Parathyroid adenoma (tissue), 2 donors: ENCODE data around the gene ALS2CL.

ENCODE experiments used
- H2AFZ ChIP-seq: fragments of 300-600 bp; sonication (generic); one replicate; pipeline ENCODE4 v1.7.0; 2017; ENCODE audit warnings: antibody characterized with exemption, mild to moderate bottlenecking
- H3K27ac ChIP-seq: fragments of 300-600 bp; sonication (generic); one replicate; pipeline ENCODE4 v1.7.0; 2017
- H3K27me3 ChIP-seq: fragments of 300-600 bp; sonication (generic); one replicate; pipeline ENCODE4 v1.7.0; 2017; ENCODE audit warnings: low read length; ENCODE audit not compliant: control insufficient read depth, insufficient read depth
- H3K36me3 ChIP-seq: fragments of 300-600 bp; sonication (generic); one replicate; pipeline ENCODE4 v1.7.0; 2017; ENCODE audit warnings: low read length; ENCODE audit not compliant: control insufficient read depth, insufficient read depth
- H3K4me1 ChIP-seq: fragments of 300-600 bp; sonication (generic); one replicate; pipeline ENCODE4 v1.7.0; 2017; ENCODE audit warnings: control low read depth
- H3K4me2 ChIP-seq: fragments of 300-600 bp; sonication (generic); one replicate; pipeline ENCODE4 v1.7.0; 2017; ENCODE audit warnings: low read length
- H3K4me3 ChIP-seq: fragments of 300-600 bp; sonication (generic); one replicate; pipeline ENCODE4 v1.7.0; 2017; ENCODE audit warnings: low read depth, low read length
- H3K79me2 ChIP-seq: fragments of 300-600 bp; sonication (generic); one replicate; pipeline ENCODE4 v1.7.0; 2017; ENCODE audit warnings: control low read depth
- H3K9ac ChIP-seq: fragments of 300-600 bp; sonication (generic); one replicate; pipeline ENCODE4 v1.7.0; 2017; ENCODE audit warnings: mild to moderate bottlenecking
- H3K9me3 ChIP-seq: fragments of 300-600 bp; sonication (generic); one replicate; pipeline ENCODE4 v1.7.0; 2017; ENCODE audit warnings: low read length; ENCODE audit not compliant: control insufficient read depth
- TF ChIP-seq, protein P1 (sequence below): fragments of 300-600 bp; sonication (generic); IDR thresholded peaks from one replicate; pipeline ENCODE4 v1.7.0; 2017; ENCODE audit warnings: antibody characterized with exemption, mild to moderate bottlenecking
- donor health status: primary hyperparathyroidism.

ALS2CL gene

DNA sequence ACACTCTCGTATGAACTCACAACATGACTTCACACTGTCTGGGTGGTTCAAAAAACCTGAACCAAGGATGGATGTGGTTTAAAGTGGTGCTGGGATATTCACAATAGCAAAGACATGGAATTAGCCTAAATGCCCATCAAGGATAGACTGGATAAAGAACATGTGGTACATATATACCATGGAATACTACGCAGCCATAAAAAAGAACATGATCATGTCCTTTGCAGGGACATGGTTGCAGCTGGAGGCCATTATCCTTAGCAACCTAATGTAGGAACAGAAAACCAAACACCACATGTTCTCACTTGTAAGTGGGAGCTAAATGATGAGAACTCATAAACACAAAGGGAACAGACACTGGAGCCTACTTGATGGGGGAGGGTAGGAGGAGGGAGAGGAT is 27.5 kb upstream of the ALS2CL start:
- Histone ChIP-seq H3K9ac (no peak overlapping the region), H3K79me2 (no peaks in the 10 kb centered on the region), H3K27me3 (no peaks in the 10 kb centered on the region), H3K4me1 (no peaks in the 10 kb centered on the region), H3K27ac (no peak overlapping the region), H3K9me3 (no peaks in the 10 kb centered on the region), H3K36me3 (no peaks in the 10 kb centered on the region), H3K4me3 (no peak overlapping the region), H2AFZ (no peak overlapping the region), H3K4me2 (no peak overlapping the region)
- TF ChIP-seq, protein P1, sequence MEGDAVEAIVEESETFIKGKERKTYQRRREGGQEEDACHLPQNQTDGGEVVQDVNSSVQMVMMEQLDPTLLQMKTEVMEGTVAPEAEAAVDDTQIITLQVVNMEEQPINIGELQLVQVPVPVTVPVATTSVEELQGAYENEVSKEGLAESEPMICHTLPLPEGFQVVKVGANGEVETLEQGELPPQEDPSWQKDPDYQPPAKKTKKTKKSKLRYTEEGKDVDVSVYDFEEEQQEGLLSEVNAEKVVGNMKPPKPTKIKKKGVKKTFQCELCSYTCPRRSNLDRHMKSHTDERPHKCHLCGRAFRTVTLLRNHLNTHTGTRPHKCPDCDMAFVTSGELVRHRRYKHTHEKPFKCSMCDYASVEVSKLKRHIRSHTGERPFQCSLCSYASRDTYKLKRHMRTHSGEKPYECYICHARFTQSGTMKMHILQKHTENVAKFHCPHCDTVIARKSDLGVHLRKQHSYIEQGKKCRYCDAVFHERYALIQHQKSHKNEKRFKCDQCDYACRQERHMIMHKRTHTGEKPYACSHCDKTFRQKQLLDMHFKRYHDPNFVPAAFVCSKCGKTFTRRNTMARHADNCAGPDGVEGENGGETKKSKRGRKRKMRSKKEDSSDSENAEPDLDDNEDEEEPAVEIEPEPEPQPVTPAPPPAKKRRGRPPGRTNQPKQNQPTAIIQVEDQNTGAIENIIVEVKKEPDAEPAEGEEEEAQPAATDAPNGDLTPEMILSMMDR, result no peak

GRCh38 chr3:46719735-46720271 is 26.3 kb upstream of the ALS2CL start:
- Histone ChIP-seq H3K9ac (no peak overlapping the region), H2AFZ (no peak overlapping the region), H3K9me3 (no peaks in the 10 kb centered on the region), H3K4me1 (no peaks in the 10 kb centered on the region), H3K79me2 (no peaks in the 10 kb centered on the region), H3K27ac (no peak overlapping the region), H3K4me3 (no peak overlapping the region), H3K27me3 (no peaks in the 10 kb centered on the region), H3K36me3 (no peaks in the 10 kb centered on the region), H3K4me2 (no peak overlapping the region)
- TF ChIP-seq, protein P1, result no peak

- H2AFZ ChIP-seq, result no peak overlapping the region
- no peaks in the 10 kb centered on the region for H3K27me3 ChIP-seq
- H3K36me3 ChIP-seq, result no peaks in the 10 kb centered on the region
- H3K4me1 ChIP-seq, result no peaks in the 10 kb centered on the region
- no peaks in the 10 kb centered on the region for H3K79me2 ChIP-seq
- H3K9me3 ChIP-seq, result no peaks in the 10 kb centered on the region
- no peak overlapping the region for H3K4me2 ChIP-seq
- TF ChIP-seq, protein P1, result no peak
- no peak overlapping the region for H3K9ac ChIP-seq
- no peak overlapping the region for H3K27ac ChIP-seq
- H3K4me3 ChIP-seq, result no peak overlapping the region
Measured at GRCh38 chr3:46719044-46719565, 25.6 kb upstream of the ALS2CL start.

GRCh38 chr3:46717447-46718231 is 24.2 kb upstream of the ALS2CL start, which contains the start of gene PRSS50:
Gene PRSS50 (minus strand): TSS chr3:46717869. CDS start chr3:46717824, 45 bp downstream.
- no peak within 1 kb of the TSS for H3K4me2 ChIP-seq
- H3K9ac ChIP-seq, result no peak within 1 kb of the TSS
- H3K9me3 ChIP-seq, result no peaks in the 10 kb centered on the region
- no peaks in the 10 kb centered on the region for H3K79me2 ChIP-seq
- no peak within 1 kb of the TSS for H2AFZ ChIP-seq
- no peak within 1 kb of the TSS for H3K4me3 ChIP-seq
- no peaks in the 10 kb centered on the region for H3K4me1 ChIP-seq
- no peak within 1 kb of the TSS for H3K27ac ChIP-seq
- no peaks in the 10 kb centered on the region for H3K36me3 ChIP-seq
- H3K27me3 ChIP-seq, result no peaks in the 10 kb centered on the region
- TF ChIP-seq, protein P1, result no peak
